Measurements from ENCODE around the gene SOCS6. TPM values are rescaled to one million over a fixed set of nuclear protein-coding genes. Genes with fewer than 3 reads are reported as not detected.

SOCS6 gene
- total and polyA plus RNA-seq, 8 donors: 4.4 to 56.7 (median 14.0) TPM

- Histone ChIP-seq H3K27me3 (no peaks in the 10 kb centered on the region), H3K36me3 (peaks cover 0 to 13% (median 4%) of the 10 kb centered on the region in 4 donors), H3K9me3 (peaks cover 0 to 7% (median 2%) of the 10 kb centered on the region in 4 donors), H3K4me3 (no peak overlapping the region), H3K4me1 (peaks cover 0 to 23% (median 3%) of the 10 kb centered on the region in 4 donors), H3K27ac (no peak overlapping the region)
- DNase-seq: no peak
- TF ChIP-seq POLR2AphosphoS5 (IDR thresholded peaks at IDR 0.05): no peak
- no peak for TF ChIP-seq POLR2A (IDR thresholded peaks at IDR 0.05)
- TF ChIP-seq EP300 (IDR thresholded peaks at IDR 0.05): no peak
- no peak for TF ChIP-seq CTCF (IDR thresholded peaks at IDR 0.05)
- intact Hi-C loops (cut with DNase I; ENCODE audit: low total_unique reads): no loop called here
- WGBS, 5 donors: 42 to 93% (median 82%) methylated on average over 2 of the region's 2 CpGs
Observed at GRCh38 chr18:70333757-70334156, 44.9 kb downstream of the SOCS6 start.

GRCh38 chr18:70334264-70334663 lies 45.4 kb downstream of the SOCS6 start:
- TF ChIP-seq POLR2AphosphoS5 (IDR thresholded peaks at IDR 0.05) (no peak), EP300 (IDR thresholded peaks at IDR 0.05) (no peak), POLR2A (IDR thresholded peaks at IDR 0.05) (no peak), CTCF (IDR thresholded peaks at IDR 0.05) (no peak)
- Histone ChIP-seq H3K4me3 (no peak overlapping the region), H3K36me3 (peaks cover 0 to 18% (median 7%) of the 10 kb centered on the region in 4 donors), H3K4me1 (peaks cover 0 to 19% (median 3%) of the 10 kb centered on the region in 4 donors), H3K27me3 (no peaks in the 10 kb centered on the region), H3K27ac (no peak overlapping the region), H3K9me3 (peaks cover 0 to 7% (median 2%) of the 10 kb centered on the region in 4 donors)
- DNase-seq: no peak
- intact Hi-C loops (cut with DNase I; ENCODE audit: low total_unique reads): no loop called here
- WGBS, 5 donors: 92 to 100% (median 96%) methylated on average over 1 of the region's 1 CpG

GRCh38 chr18:70334728-70335329 lies 46.0 kb downstream of the SOCS6 start:
- Histone ChIP-seq H3K9me3 (peaks cover 0 to 7% (median 2%) of the 10 kb centered on the region in 4 donors), H3K27ac (no peak overlapping the region), H3K36me3 (peaks cover 0 to 20% (median 10%) of the 10 kb centered on the region in 4 donors), H3K4me1 (peaks cover 0 to 19% (median 3%) of the 10 kb centered on the region in 4 donors), H3K27me3 (no peaks in the 10 kb centered on the region), H3K4me3 (no peak overlapping the region)
- WGBS, 5 donors: 52 to 71% (median 65%) methylated on average over 5 of the region's 5 CpGs
- intact Hi-C loops (cut with DNase I; ENCODE audit: low total_unique reads): no loop called here
- no peak for DNase-seq
- TF ChIP-seq CTCF (IDR thresholded peaks at IDR 0.05) (no peak), POLR2AphosphoS5 (IDR thresholded peaks at IDR 0.05) (no peak), POLR2A (IDR thresholded peaks at IDR 0.05) (no peak), EP300 (IDR thresholded peaks at IDR 0.05) (no peak)

- H3K27ac ChIP-seq: peak overlapping the region in 1 of 5 donors; percentile 49
- H3K27me3 ChIP-seq: no peaks in the 10 kb centered on the region
- no peak overlapping the region for H3K4me3 ChIP-seq
- TF ChIP-seq EP300 (IDR thresholded peaks at IDR 0.05) (no peak), POLR2A (IDR thresholded peaks at IDR 0.05) (no peak), POLR2AphosphoS5 (IDR thresholded peaks at IDR 0.05) (no peak), CTCF (IDR thresholded peaks at IDR 0.05) (no peak)
- intact Hi-C loops (cut with DNase I; ENCODE audit: low total_unique reads): no loop called here
- 81 to 88% (median 85%) methylated on average over 5 of the region's 5 CpGs for WGBS, 5 donors
- H3K36me3 ChIP-seq: peaks cover 0 to 20% (median 11%) of the 10 kb centered on the region in 4 donors
- peaks cover 0 to 7% (median 2%) of the 10 kb centered on the region in 4 donors for H3K9me3 ChIP-seq
- DNase-seq: no peak
- H3K4me1 ChIP-seq: peaks cover 0 to 19% (median 3%) of the 10 kb centered on the region in 4 donors
Observed at GRCh38 chr18:70335892-70336726, 47.3 kb downstream of the SOCS6 start.
